NT2/D1 (cell line): ENCODE results near the gene CTNNA2.

Experiments used
- DNase-seq: peaks from one replicate; pipeline ENCODE4 v3.0.0-alpha.2; 2011; ENCODE audit warnings: low read depth, low spot score
- H3K27me3 ChIP-seq: 2 replicates; pipeline ENCODE4 v1.6.0; 2011; ENCODE audit warnings: mild to moderate bottlenecking; ENCODE audit not compliant: insufficient read length, insufficient read depth
- H3K36me3 ChIP-seq: 2 replicates; pipeline ENCODE4 v1.6.1; 2011; ENCODE audit warnings: mild to moderate bottlenecking, low read length, mixed read lengths; ENCODE audit not compliant: insufficient read depth, insufficient read length
- H3K4me1 ChIP-seq: 2 replicates; pipeline ENCODE4 v1.5.1; 2011; ENCODE audit not compliant: insufficient read depth, insufficient read length
- H3K4me3 ChIP-seq: 2 replicates; pipeline ENCODE4 v1.5.1; 2011; ENCODE audit warnings: low read depth; ENCODE audit not compliant: insufficient read length
- H3K9ac ChIP-seq: 2 replicates; pipeline ENCODE4 v1.6.0; 2011; ENCODE audit warnings: low read depth; ENCODE audit not compliant: insufficient read length
- H3K9me3 ChIP-seq: 2 replicates; pipeline ENCODE4 v1.5.1; 2011; ENCODE audit warnings: mild to moderate bottlenecking, low read length; ENCODE audit not compliant: insufficient read depth
- SUZ12 ChIP-seq: IDR thresholded peaks from 2 replicates; pipeline ENCODE4 v1.6.1; 2011; ENCODE audit not compliant: insufficient read length, insufficient read depth; ENCODE audit errors: extremely low read depth
- YY1 ChIP-seq: IDR thresholded peaks from 2 replicates; pipeline ENCODE4 v1.6.1; 2011; ENCODE audit not compliant: insufficient read length, insufficient read depth
- ZNF274 ChIP-seq: IDR thresholded peaks from 2 replicates; pipeline ENCODE4 v1.6.1; 2011; ENCODE audit warnings: mild to moderate bottlenecking, low read depth, low read length

CTNNA2 gene

DNA sequence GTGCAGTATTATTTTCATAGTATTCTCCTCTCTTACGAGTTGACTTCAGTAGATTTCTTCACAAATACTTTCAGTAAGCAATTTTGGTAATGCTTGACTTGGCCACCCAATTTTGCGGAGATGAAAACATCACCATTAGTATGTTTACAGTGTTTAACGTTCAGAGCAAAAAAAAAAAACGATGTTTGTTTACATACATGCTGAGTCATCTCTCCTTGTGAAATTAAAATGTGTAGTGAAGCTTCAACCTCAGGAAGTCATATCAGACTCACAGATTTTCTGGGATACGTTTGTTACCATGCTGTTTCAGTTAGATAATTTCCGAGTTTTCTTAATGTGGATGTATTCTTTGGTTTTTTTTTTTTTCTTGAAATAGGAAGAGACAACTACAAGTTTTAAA is 100.1 kb downstream of the CTNNA2 start:
- no peaks in the 10 kb centered on the region for H3K9me3 ChIP-seq
- no peak for DNase-seq
- H3K36me3 ChIP-seq: no peaks in the 10 kb centered on the region
- no peaks in the 10 kb centered on the region for H3K4me1 ChIP-seq
- H3K9ac ChIP-seq: no peak overlapping the region
- TF ChIP-seq YY1: no peak
- TF ChIP-seq ZNF274: no peak
- no peak for TF ChIP-seq SUZ12
- H3K27me3 ChIP-seq: no peaks in the 10 kb centered on the region
- H3K4me3 ChIP-seq: no peak overlapping the region

DNA sequence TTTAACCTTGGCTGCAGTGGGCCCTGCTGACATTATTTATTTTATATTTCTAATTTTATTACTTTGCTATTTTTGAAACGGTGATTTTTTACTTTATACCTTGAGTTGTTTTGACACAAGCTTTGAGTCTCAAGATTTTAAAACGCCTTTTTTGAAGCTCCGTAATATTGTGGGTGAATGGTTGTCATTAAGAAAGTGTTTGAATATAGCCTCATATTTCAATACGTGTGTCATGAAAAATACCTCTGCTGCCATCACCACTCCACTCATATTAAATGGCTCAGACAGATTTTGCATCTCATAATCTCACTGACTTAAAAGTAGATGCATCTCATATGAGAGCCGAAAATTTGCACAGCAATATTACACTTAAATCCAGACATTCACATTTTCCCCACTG is 106.6 kb downstream of the CTNNA2 start:
- no peaks in the 10 kb centered on the region for H3K4me1 ChIP-seq
- H3K36me3 ChIP-seq: no peaks in the 10 kb centered on the region
- no peak overlapping the region for H3K4me3 ChIP-seq
- no peak overlapping the region for H3K9ac ChIP-seq
- no peaks in the 10 kb centered on the region for H3K27me3 ChIP-seq
- no peak for DNase-seq
- TF ChIP-seq SUZ12 (no peak), YY1 (no peak), ZNF274 (no peak)
- H3K9me3 ChIP-seq: no peaks in the 10 kb centered on the region

DNA sequence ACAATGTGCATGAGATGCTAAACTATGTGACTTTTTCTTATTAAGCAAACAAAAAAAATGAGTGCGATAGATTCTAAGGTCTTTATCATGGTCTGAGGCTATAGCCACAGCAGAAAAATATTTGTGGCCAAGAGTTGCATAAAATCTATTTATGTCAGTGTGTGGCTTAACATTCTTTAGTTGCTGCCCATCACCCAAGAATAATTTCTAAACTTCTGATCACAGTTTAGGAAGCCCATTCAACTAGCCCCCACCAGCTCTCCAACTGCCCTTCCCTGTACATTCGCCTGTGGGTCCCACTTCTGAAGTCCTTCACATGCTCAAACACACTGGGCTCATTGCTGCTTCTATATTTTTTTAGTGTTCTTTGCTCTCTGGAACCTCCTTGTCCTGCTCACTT is 107.1 kb downstream of the CTNNA2 start:
- TF ChIP-seq YY1 (no peak), SUZ12 (no peak), ZNF274 (no peak)
- DNase-seq: no peak
- Histone ChIP-seq H3K9me3 (no peaks in the 10 kb centered on the region), H3K9ac (no peak overlapping the region), H3K36me3 (no peaks in the 10 kb centered on the region), H3K4me3 (no peak overlapping the region), H3K4me1 (no peaks in the 10 kb centered on the region), H3K27me3 (no peaks in the 10 kb centered on the region)

DNA sequence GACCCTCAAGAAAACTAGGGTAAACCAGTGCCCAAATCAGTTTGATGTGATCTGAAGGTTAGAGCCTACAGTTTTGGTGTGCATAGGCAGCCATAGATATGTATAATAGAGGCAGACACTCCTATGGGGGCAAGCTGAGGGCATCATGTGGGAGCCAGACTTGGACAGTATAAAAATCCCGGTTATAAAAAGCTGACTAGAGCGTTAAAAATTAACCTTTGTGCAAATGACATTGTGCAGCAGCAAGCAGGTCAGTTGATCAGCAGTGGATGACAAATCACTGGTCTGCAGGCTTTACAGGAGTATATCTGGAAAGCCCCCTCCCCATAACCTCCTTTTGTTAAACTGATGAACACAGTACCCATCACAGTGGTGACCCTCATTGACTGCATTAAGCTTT is 107.8 kb downstream of the CTNNA2 start:
- Histone ChIP-seq H3K27me3 (no peaks in the 10 kb centered on the region), H3K4me3 (no peak overlapping the region), H3K9ac (no peak overlapping the region), H3K4me1 (no peaks in the 10 kb centered on the region), H3K9me3 (no peaks in the 10 kb centered on the region), H3K36me3 (no peaks in the 10 kb centered on the region)
- no peak for DNase-seq
- TF ChIP-seq ZNF274: no peak
- no peak for TF ChIP-seq YY1
- no peak for TF ChIP-seq SUZ12

DNA sequence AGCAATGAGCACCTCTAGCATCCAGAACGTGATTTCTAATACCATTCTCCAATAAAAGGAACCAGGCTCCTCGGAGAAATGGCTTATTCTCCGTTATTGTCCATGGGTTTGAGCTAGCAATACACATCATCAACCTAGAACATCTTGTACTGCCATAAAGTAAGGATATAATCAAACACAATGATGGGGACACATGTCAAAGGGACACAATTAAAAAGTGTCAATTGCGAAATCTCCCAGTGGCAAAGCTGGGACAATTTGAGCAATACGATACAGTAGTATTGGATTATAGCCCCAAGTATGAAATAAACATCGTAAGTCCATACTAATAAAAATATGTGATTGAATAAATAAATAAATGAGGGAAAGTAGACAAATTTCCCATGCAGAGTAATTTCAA is 108.4 kb downstream of the CTNNA2 start:
- no peak overlapping the region for H3K4me3 ChIP-seq
- no peaks in the 10 kb centered on the region for H3K36me3 ChIP-seq
- H3K9ac ChIP-seq: no peak overlapping the region
- no peaks in the 10 kb centered on the region for H3K9me3 ChIP-seq
- H3K27me3 ChIP-seq: no peaks in the 10 kb centered on the region
- no peak for DNase-seq
- H3K4me1 ChIP-seq: no peaks in the 10 kb centered on the region
- TF ChIP-seq YY1: no peak

DNA sequence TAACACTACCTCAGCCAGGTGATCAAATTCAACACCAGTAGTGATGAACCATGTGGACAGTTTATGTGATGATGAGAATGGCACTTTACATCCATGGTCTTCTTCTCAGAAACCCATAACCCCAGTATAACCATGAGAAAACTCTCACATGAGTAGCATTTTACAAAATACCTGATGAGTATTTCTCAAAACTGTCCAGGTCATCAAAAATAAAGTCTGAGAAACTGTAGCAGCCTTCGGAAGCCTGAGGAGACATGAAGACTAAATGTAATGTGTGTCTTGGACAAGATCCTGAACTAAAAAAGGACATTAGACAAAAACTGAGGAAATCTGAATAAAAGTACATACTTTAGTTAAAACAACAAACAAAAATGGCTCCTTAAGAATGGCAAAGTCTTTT is 108.9 kb downstream of the CTNNA2 start:
- DNase-seq: no peak
- Histone ChIP-seq H3K4me3 (no peak overlapping the region), H3K9me3 (no peaks in the 10 kb centered on the region), H3K36me3 (no peaks in the 10 kb centered on the region), H3K4me1 (no peaks in the 10 kb centered on the region), H3K9ac (no peak overlapping the region), H3K27me3 (no peaks in the 10 kb centered on the region)
- TF ChIP-seq YY1: no peak
- TF ChIP-seq ZNF274: no peak
- TF ChIP-seq SUZ12: no peak

DNA sequence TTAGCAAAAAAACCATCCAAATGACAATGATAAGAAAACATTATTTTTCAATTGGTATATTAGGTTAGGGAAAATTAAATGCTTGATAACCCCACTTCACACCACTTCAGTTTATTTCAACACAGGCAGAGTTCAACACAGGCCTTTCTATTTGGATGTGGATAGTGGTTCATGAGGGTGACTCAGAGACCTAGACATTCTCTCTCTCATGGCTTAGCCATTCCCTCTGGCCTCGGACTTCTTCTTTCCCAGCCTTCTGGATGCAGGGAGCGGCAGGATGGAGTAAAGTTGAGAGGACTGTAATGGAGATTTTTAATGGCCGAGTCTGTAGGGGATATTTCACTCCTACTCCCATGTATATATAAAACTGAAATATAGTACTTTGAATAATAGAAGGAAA is 109.7 kb downstream of the CTNNA2 start:
- Histone ChIP-seq H3K36me3 (no peaks in the 10 kb centered on the region), H3K4me3 (no peak overlapping the region), H3K4me1 (no peaks in the 10 kb centered on the region), H3K9ac (no peak overlapping the region), H3K27me3 (no peaks in the 10 kb centered on the region), H3K9me3 (no peaks in the 10 kb centered on the region)
- TF ChIP-seq SUZ12 (no peak), ZNF274 (no peak)
- DNase-seq: no peak

DNA sequence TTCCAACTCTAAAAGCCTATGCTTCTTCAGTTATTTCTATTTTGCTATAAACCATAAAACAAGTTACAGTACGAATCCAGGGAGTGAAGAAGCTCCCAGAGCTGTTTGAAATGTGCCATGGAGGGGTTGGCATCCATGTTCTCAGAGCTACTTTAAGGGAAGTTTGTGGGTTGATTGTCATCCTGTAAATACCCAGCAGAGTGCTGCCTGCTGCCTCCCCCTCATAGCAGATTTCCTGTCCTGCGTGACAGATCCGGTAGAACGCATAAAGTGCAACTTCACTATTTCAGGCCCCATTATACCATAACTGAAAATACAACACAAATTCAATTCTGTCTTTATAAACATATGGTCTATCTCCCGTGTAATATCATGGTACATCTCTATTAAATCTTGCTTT is 114.4 kb downstream of the CTNNA2 start:
- Histone ChIP-seq H3K4me3 (no peak overlapping the region), H3K27me3 (no peaks in the 10 kb centered on the region), H3K36me3 (no peaks in the 10 kb centered on the region), H3K4me1 (no peaks in the 10 kb centered on the region), H3K9ac (no peak overlapping the region), H3K9me3 (no peaks in the 10 kb centered on the region)
- TF ChIP-seq ZNF274 (no peak), YY1 (no peak), SUZ12 (no peak)
- DNase-seq: no peak
